Trophoblast cell (in vitro differentiated cells and primary cell): ENCODE measurements around the gene SLC1A3.

Experiments used
- DNase-seq, 2 donors: peaks; one replicate each; pipeline ENCODE4 v3.0.0-alpha.2; 2016
- H2AFZ ChIP-seq: 2 replicates; pipeline ENCODE4 v1.6.1; 2013; ENCODE audit warnings: low read length, moderate library complexity, mild to moderate bottlenecking; ENCODE audit not compliant: insufficient read depth, poor library complexity
- H2AK5ac ChIP-seq: 2 replicates; pipeline ENCODE4 v1.6.1; 2013; ENCODE audit warnings: mild to moderate bottlenecking, low read length
- H2BK120ac ChIP-seq: 2 replicates; pipeline ENCODE4 v1.6.1; 2013; ENCODE audit warnings: low read length, mild to moderate bottlenecking, moderate library complexity; ENCODE audit not compliant: insufficient read depth, poor library complexity
- H2BK12ac ChIP-seq: 2 replicates; pipeline ENCODE4 v1.6.1; 2013; ENCODE audit warnings: mild to moderate bottlenecking, low read length, moderate library complexity
- H2BK5ac ChIP-seq: 2 replicates; pipeline ENCODE4 v1.6.1; 2013; ENCODE audit warnings: low read length, low read depth, moderate library complexity, mild to moderate bottlenecking; ENCODE audit not compliant: poor library complexity
- H3K14ac ChIP-seq: 2 replicates; pipeline ENCODE4 v1.6.1; 2013; ENCODE audit warnings: mild to moderate bottlenecking, low read length
- H3K18ac ChIP-seq: 2 replicates; pipeline ENCODE4 v1.6.1; 2013; ENCODE audit warnings: mild to moderate bottlenecking, low read length
- H3K23ac ChIP-seq: 2 replicates; pipeline ENCODE4 v1.6.1; 2013; ENCODE audit warnings: low read length
- H3K27ac ChIP-seq: 2 replicates; pipeline ENCODE4 v1.5.1; 2013; ENCODE audit warnings: low read depth, mild to moderate bottlenecking, inconsistent platforms, low read length, moderate library complexity
- H3K27me3 ChIP-seq: 2 replicates; pipeline ENCODE4 v1.6.1; 2013; ENCODE audit warnings: inconsistent platforms, mild to moderate bottlenecking, low read length, moderate library complexity; ENCODE audit not compliant: insufficient read depth
- H3K36me3 ChIP-seq, 2 experiments: 1 replicate in 1 of 2; 2 replicates in 1 of 2; pipeline ENCODE4 v1.6.1; 2013; ENCODE audit warnings: low read length in 2 of 2, mild to moderate bottlenecking in 2 of 2, moderate library complexity in 1 of 2; ENCODE audit not compliant: insufficient read depth in 2 of 2, control insufficient read depth in 1 of 2
- H3K4ac ChIP-seq: 2 replicates; pipeline ENCODE4 v1.6.1; 2013; ENCODE audit warnings: low read depth, mild to moderate bottlenecking, low read length, moderate library complexity
- H3K4me1 ChIP-seq, 2 experiments: 1 replicate in 1 of 2; 2 replicates in 1 of 2; pipeline ENCODE4 v1.6.1; 2013; ENCODE audit warnings: low read length in 2 of 2, mild to moderate bottlenecking in 2 of 2, moderate library complexity in 1 of 2; ENCODE audit not compliant: insufficient read depth in 2 of 2, control insufficient read depth in 1 of 2
- H3K4me2 ChIP-seq: 2 replicates; pipeline ENCODE4 v1.6.1; 2013; ENCODE audit warnings: inconsistent platforms, mild to moderate bottlenecking, low read length, moderate library complexity
- H3K4me3 ChIP-seq: 2 replicates; pipeline ENCODE4 v1.5.1; 2013; ENCODE audit warnings: mild to moderate bottlenecking, low read depth, low read length, inconsistent platforms
- H3K79me1 ChIP-seq: one replicate; pipeline ENCODE4 v1.6.1; 2013; ENCODE audit warnings: low read length
- H3K79me2 ChIP-seq: 2 replicates; pipeline ENCODE4 v1.6.1; 2013; ENCODE audit warnings: low read length, mild to moderate bottlenecking; ENCODE audit not compliant: control insufficient read depth, insufficient read depth, poor library complexity
- H3K9ac ChIP-seq: 2 replicates; pipeline ENCODE4 v1.6.1; 2013; ENCODE audit warnings: mild to moderate bottlenecking, low read length
- H3K9me3 ChIP-seq: 2 replicates; pipeline ENCODE4 v1.6.1; 2013; ENCODE audit warnings: low read depth, mild to moderate bottlenecking, control low read depth, inconsistent platforms, low read length; ENCODE audit not compliant: insufficient read depth
- H4K12ac ChIP-seq: 2 replicates; pipeline ENCODE4 v1.6.1; 2013; ENCODE audit warnings: low read depth, mild to moderate bottlenecking, low read length, moderate library complexity
- H4K8ac ChIP-seq: 2 replicates; pipeline ENCODE4 v1.6.1; 2013; ENCODE audit warnings: low read depth, mild to moderate bottlenecking, low read length, moderate library complexity
- H4K91ac ChIP-seq: one replicate; pipeline ENCODE4 v1.6.1; 2013; ENCODE audit warnings: low read depth, mild to moderate bottlenecking, low read length, moderate library complexity
- WGBS: extraction: QIAGEN DNeasy Blood & Tissue Kit; methylation state at CpG from one replicate; pipeline ENCODE4 v1.1.7; 2013; ENCODE audit warnings: missing lambda C conversion rate; ENCODE audit not compliant: insufficient read length, insufficient coverage; ENCODE audit errors: extremely low coverage; 5-methylcytosine and 5-hydroxymethylcytosine counted together

SLC1A3 gene

DNA sequence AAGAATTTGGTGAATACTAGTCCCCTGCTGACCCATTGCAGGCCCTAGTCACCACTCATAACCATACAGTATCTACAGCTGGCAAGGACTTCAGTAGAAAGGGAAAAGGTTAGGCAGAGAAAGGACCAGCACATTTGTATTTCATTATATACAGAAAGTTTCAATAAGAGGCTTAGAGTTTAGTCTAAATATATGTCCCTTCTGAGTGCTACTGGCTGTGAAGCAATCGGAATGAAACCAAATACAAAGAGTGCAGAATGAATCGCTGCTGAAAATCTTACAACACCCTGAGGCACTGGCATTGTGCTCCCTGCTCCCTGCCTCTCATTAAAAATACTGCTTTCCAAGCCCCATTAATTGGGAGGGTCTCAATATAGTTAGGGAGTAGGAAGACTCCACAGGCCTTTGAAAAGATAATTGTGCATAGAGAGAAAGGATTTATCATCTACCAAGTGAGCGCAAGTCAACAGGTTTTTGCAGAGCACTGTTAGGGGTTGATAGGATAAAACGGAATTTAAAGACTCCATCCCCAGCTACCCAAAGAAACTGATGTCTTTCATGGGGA is 110.8 kb downstream of the SLC1A3 start:
- WGBS, result no CpG with 5 or more reads among the region's 4 CpGs
- Histone ChIP-seq H3K79me1 (no peaks in the 10 kb centered on the region), H3K27me3 (no peaks in the 10 kb centered on the region), H3K14ac (no peak overlapping the region), H2BK12ac (no peak overlapping the region), H3K23ac (no peak overlapping the region), H3K36me3 (no peaks in the 10 kb centered on the region), H3K9me3 (peaks cover 2% of the 10 kb centered on the region), H2BK5ac (no peak overlapping the region), H3K18ac (no peak overlapping the region), H2AK5ac (no peak overlapping the region), H3K4ac (no peak overlapping the region), H3K9ac (no peak overlapping the region), H3K4me1 (no peaks in the 10 kb centered on the region), H3K4me2 (no peak overlapping the region), H3K27ac (no peak overlapping the region), H3K4me3 (no peak overlapping the region), H2AFZ (no peak overlapping the region), H4K12ac (no peak overlapping the region), H4K91ac (no peak overlapping the region), H2BK120ac (no peak overlapping the region), H4K8ac (no peak overlapping the region), H3K79me2 (no peaks in the 10 kb centered on the region)
- DNase-seq, result no peak

DNA sequence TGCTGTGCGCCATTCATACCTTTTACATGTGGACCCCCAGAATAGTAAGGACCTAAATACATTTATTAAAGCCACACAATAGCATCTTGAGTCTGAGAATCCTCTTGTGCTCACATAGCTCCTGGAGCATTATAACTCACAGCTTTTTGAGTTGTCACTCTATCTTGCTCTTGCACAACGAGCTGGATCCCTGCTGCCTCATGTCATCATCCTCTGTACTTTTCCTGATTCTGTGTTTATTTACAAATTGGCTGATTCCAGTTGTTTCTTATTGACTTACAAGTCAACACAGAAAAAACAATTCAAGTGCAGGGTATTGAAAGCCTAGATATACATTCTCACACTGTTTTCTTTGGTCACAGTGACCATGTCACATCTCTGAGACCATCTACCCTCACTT is 112.9 kb downstream of the SLC1A3 start:
- H3K27ac ChIP-seq, result no peak overlapping the region

DNA sequence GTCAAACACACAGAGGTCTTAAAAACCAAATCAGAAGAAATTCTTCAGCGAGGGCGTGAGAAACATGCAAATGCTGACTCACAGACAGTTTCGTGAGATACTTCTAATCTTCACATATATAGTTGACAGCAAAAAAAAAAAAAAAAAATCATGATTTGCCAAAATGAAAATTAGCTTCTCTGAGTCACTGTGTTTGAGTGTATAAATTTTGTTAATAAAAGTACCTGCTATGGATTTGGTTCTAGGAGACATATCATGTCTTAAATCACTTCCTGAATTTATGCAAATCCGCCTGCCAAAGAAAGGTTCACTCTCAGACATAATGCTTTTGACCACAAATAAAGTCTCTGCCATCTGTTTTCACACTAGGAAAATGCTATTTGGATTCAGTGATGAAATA is 114.3 kb downstream of the SLC1A3 start:
- Histone ChIP-seq H2AFZ (no peak overlapping the region), H3K9me3 (no peaks in the 10 kb centered on the region), H3K27ac (no peak overlapping the region), H2BK12ac (no peak overlapping the region), H3K23ac (no peak overlapping the region), H3K4me1 (no peaks in the 10 kb centered on the region), H3K79me2 (no peaks in the 10 kb centered on the region), H3K4me3 (no peak overlapping the region), H2AK5ac (no peak overlapping the region), H3K4me2 (no peak overlapping the region), H3K36me3 (no peaks in the 10 kb centered on the region), H4K8ac (no peak overlapping the region), H3K9ac (no peak overlapping the region), H3K18ac (no peak overlapping the region), H3K14ac (no peak overlapping the region), H3K79me1 (no peaks in the 10 kb centered on the region), H3K27me3 (no peaks in the 10 kb centered on the region), H2BK5ac (no peak overlapping the region), H4K12ac (no peak overlapping the region), H2BK120ac (no peak overlapping the region), H4K91ac (no peak overlapping the region), H3K4ac (no peak overlapping the region)
- no peak for DNase-seq
- WGBS, result no CpG with 5 or more reads among the region's 4 CpGs

More for the DNA sequence above, 112.9 kb downstream of the SLC1A3 start:
- no peak overlapping the region for H2BK5ac ChIP-seq
- no peak overlapping the region for H3K14ac ChIP-seq
- no peak overlapping the region for H2AFZ ChIP-seq
- no peaks in the 10 kb centered on the region for H3K4me1 ChIP-seq
- no peaks in the 10 kb centered on the region for H3K27me3 ChIP-seq
- DNase-seq, result no peak
- H4K8ac ChIP-seq, result no peak overlapping the region
- H3K79me2 ChIP-seq, result no peaks in the 10 kb centered on the region
- no peak overlapping the region for H2AK5ac ChIP-seq
- H3K4ac ChIP-seq, result no peak overlapping the region
- no peak overlapping the region for H4K91ac ChIP-seq
- no peak overlapping the region for H2BK120ac ChIP-seq
- no peak overlapping the region for H3K9ac ChIP-seq
- no peaks in the 10 kb centered on the region for H3K36me3 ChIP-seq
- no peak overlapping the region for H3K23ac ChIP-seq
- no peak overlapping the region for H3K4me2 ChIP-seq
- no peak overlapping the region for H4K12ac ChIP-seq
- H3K79me1 ChIP-seq, result no peaks in the 10 kb centered on the region
- H3K9me3 ChIP-seq, result peaks cover 2% of the 10 kb centered on the region
- no CpG with 5 or more reads among the region's 2 CpGs for WGBS
- no peak overlapping the region for H3K4me3 ChIP-seq
- no peak overlapping the region for H3K18ac ChIP-seq
- H2BK12ac ChIP-seq, result no peak overlapping the region

DNA sequence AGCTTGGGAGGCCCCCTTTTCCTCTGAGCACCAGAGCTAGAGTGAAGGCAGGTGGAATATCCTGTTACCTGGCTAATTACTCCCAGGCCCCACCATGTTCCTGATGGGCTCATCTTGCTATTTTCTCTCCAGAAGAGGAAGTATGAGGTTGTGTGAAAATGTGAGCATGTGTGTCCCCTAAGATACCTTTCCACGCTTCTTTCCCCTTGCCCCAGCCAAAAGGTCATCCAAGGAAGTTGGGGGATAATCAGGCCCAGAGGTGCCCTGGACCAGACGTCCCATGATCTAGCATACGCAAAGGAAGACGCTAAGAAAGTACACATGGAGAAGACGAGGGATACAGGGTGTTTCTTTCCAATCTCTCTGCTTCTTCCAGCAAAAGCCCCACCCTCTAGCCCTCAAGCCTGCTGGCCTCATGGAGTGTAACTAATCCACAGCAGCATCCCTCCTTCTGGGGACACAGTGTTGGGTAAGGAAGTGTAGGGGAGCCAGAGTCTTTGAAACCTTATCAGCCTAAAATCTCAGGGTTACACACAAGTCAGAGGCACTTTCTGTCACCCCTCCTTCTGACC is 115.3 kb downstream of the SLC1A3 start:
- Histone ChIP-seq H2BK12ac (no peak overlapping the region), H3K18ac (no peak overlapping the region), H3K9me3 (no peaks in the 10 kb centered on the region), H2AK5ac (no peak overlapping the region), H2BK5ac (no peak overlapping the region), H2AFZ (no peak overlapping the region), H3K14ac (no peak overlapping the region), H3K27me3 (no peaks in the 10 kb centered on the region), H4K8ac (no peak overlapping the region), H3K4ac (no peak overlapping the region), H2BK120ac (no peak overlapping the region), H3K9ac (no peak overlapping the region), H3K36me3 (no peaks in the 10 kb centered on the region), H3K27ac (no peak overlapping the region), H3K79me1 (no peaks in the 10 kb centered on the region), H3K4me1 (no peaks in the 10 kb centered on the region), H3K79me2 (no peaks in the 10 kb centered on the region), H3K4me2 (no peak overlapping the region), H4K91ac (no peak overlapping the region), H3K23ac (no peak overlapping the region), H3K4me3 (no peak overlapping the region), H4K12ac (no peak overlapping the region)
- WGBS, result no CpG with 5 or more reads among the region's 5 CpGs
- DNase-seq, result no peak
